HCT116 (cell line): ENCODE measurements around the gene FBXW2. TPM values are rescaled to one million over a fixed set of nuclear protein-coding genes. Genes with fewer than 3 reads are reported as not detected.

Experiments used
- ATAC-seq: fragments of 200-7000 bp; cut with Tn5 transposase; 2 replicates; pipeline ENCODE4 v1.9.1; 2020; ENCODE audit warnings: mild to moderate bottlenecking, moderate library complexity
- BruUV-seq: library from RNA; stranded (reverse); fragments of 400-500 nt; replicated peaks from 2 replicates; lab custom pipeline; 2021; lab: Mats Ljungman, UMichigan
- CTCF ChIA-PET: fragments of 300-600 bp; sonication (Branson Sonifier 250); formaldehyde crosslinking; loops from one replicate; lab custom pipeline; 2021; ENCODE audit warnings: antibody characterized with exemption; lab: Charles Lee
- POLR2A ChIA-PET: fragments of 300-600, 350-600 bp; sonication (Branson Sonifier 250); formaldehyde crosslinking; loops from one replicate; lab custom pipeline; 2021; ENCODE audit warnings: antibody characterized with exemption; lab: Charles Lee
- RAD21 ChIA-PET, 2 experiments: fragments of 300-600 bp; sonication (Branson Sonifier 250); formaldehyde crosslinking; loops; one replicate each; lab custom pipeline; 2023; ENCODE audit warnings: low total read pairs in 2 of 2; ENCODE audit not compliant: uncharacterized antibody in 2 of 2, unreplicated experiment in 2 of 2, low non-redundant PET in 1 of 2; lab: Charles Lee
- DNase-seq: peaks from one replicate; pipeline ENCODE4 v3.0.0-alpha.2; 2010; ENCODE audit warnings: low read depth, low spot score
- H2AFZ ChIP-seq: fragments of 200-600 bp; shearing (Covaris generic), sonication (generic); 2 replicates; pipeline ENCODE4 v1.6.1; 2017; ENCODE audit warnings: low read depth, mixed run types, mixed read lengths, antibody characterized with exemption, low read length; ENCODE audit not compliant: poor library complexity, severe bottlenecking
- H3K27ac ChIP-seq: 2 replicates; pipeline ENCODE4 v1.5.1; 2012; ENCODE audit warnings: low read depth, low read length
- H3K27me3 ChIP-seq: fragments of 200-600 bp; sonication (generic); 2 replicates; pipeline ENCODE4 v1.6.1; 2016; ENCODE audit warnings: mixed run types, low read length, mixed read lengths; ENCODE audit not compliant: insufficient read depth
- H3K36me3 ChIP-seq, 2 experiments: fragments of 200-500 bp in 1 of 2; fragments of 200-600 bp in 1 of 2; sonication (Bioruptor generic) in 1 of 2; sonication (generic) in 1 of 2; 2 replicates each; pipeline versions ENCODE4 v1.5.1 to v1.6.1; 2014 to 2016; ENCODE audit warnings: low read length in 2 of 2, inconsistent platforms in 1 of 2, mixed read lengths in 1 of 2, mixed run types in 1 of 2; ENCODE audit not compliant: insufficient read depth in 2 of 2, control insufficient read depth in 1 of 2
- H3K4me1 ChIP-seq, 2 experiments: fragments of 200-600 bp in 1 of 2; sonication (generic) in 1 of 2; 2 replicates each; pipeline versions ENCODE4 v1.5.1 to v1.6.1; 2012 to 2017; ENCODE audit warnings: low read length in 2 of 2, inconsistent platforms in 1 of 2, mild to moderate bottlenecking in 1 of 2, mixed read lengths in 1 of 2, mixed run types in 1 of 2, moderate library complexity in 1 of 2; ENCODE audit not compliant: insufficient read depth in 2 of 2, control insufficient read depth in 1 of 2
- H3K4me2 ChIP-seq: fragments of 200-600 bp; sonication (generic); 2 replicates; pipeline ENCODE4 v1.6.1; 2017; ENCODE audit warnings: mixed run types, low read length, mixed read lengths
- H3K4me3 ChIP-seq, 2 experiments: fragments of 200-600 bp in 1 of 2; sonication (generic) in 1 of 2; replicated peaks in 1 of 2; 2 replicates each; pipeline ENCODE4 v1.5.1; 2011 to 2016; ENCODE audit warnings: low read length in 2 of 2, control low read depth in 1 of 2, low read depth in 1 of 2, mild to moderate bottlenecking in 1 of 2, mixed read lengths in 1 of 2, mixed run types in 1 of 2
- H3K79me2 ChIP-seq: fragments of 200-600 bp; sonication (generic); 2 replicates; pipeline ENCODE4 v1.6.1; 2017; ENCODE audit warnings: mild to moderate bottlenecking, mixed run types, low read length, moderate library complexity, mixed read lengths; ENCODE audit not compliant: insufficient read depth
- H3K9ac ChIP-seq: fragments of 200-600 bp; sonication (generic); 2 replicates; pipeline ENCODE4 v1.6.1; 2016; ENCODE audit warnings: low read length, mixed read lengths
- H3K9me2 ChIP-seq: fragments of 200-600 bp; sonication (generic), shearing (Covaris generic); 2 replicates; pipeline ENCODE4 v1.6.1; 2017; ENCODE audit warnings: mixed run types, mild to moderate bottlenecking, moderate library complexity; ENCODE audit not compliant: insufficient read depth
- H3K9me3 ChIP-seq, 2 experiments: fragments of 200-500 bp in 1 of 2; fragments of 200-600 bp in 1 of 2; sonication (Bioruptor generic) in 1 of 2; sonication (generic) in 1 of 2; 2 replicates each; pipeline ENCODE4 v1.6.1; 2014 to 2017; ENCODE audit warnings: low read length in 2 of 2, mixed read lengths in 2 of 2, inconsistent platforms in 1 of 2, low read depth in 1 of 2, mild to moderate bottlenecking in 1 of 2, mixed run types in 1 of 2, moderate library complexity in 1 of 2; ENCODE audit not compliant: control insufficient read depth in 1 of 2, insufficient read depth in 1 of 2
- H4K20me1 ChIP-seq: fragments of 200-600 bp; sonication (generic), shearing (Covaris generic); 2 replicates; pipeline ENCODE4 v1.6.1; 2017; ENCODE audit warnings: mixed run types, mild to moderate bottlenecking, moderate library complexity; ENCODE audit not compliant: insufficient read depth
- ATF3 ChIP-seq: IDR thresholded peaks from 2 replicates; pipeline ENCODE4 v1.6.1; 2012
- CEBPB ChIP-seq: IDR thresholded peaks from 2 replicates; pipeline ENCODE4 v1.6.1; 2012; ENCODE audit warnings: low read depth
- CTCF ChIP-seq, 3 experiments: fragments of 200-600 bp in 1 of 3; sonication (generic) in 1 of 3; IDR thresholded peaks in 2 of 3; conservative IDR thresholded peaks in 1 of 3; 2 replicates each; pipeline ENCODE4 v1.5.1; 2012 to 2017; ENCODE audit warnings: low read depth in 2 of 3, low read length in 2 of 3, antibody characterized with exemption in 1 of 3, borderline replicate concordance in 1 of 3, control low read depth in 1 of 3, mild to moderate bottlenecking in 1 of 3, mixed read lengths in 1 of 3, mixed run types in 1 of 3, moderate library complexity in 1 of 3; ENCODE audit not compliant: insufficient read depth in 1 of 3
- EZH2phosphoT487 ChIP-seq: fragments of 200-600 bp; IDR thresholded peaks from 2 replicates; pipeline ENCODE4 v1.6.1; 2018; ENCODE audit warnings: antibody characterized with exemption, borderline replicate concordance
- FOSL1 ChIP-seq: IDR thresholded peaks from 2 replicates; pipeline ENCODE4 v1.6.1; 2012; ENCODE audit warnings: low read depth
- MAX ChIP-seq: IDR thresholded peaks from 2 replicates; pipeline ENCODE4 v1.6.1; 2012
- POLR2A ChIP-seq: IDR thresholded peaks from 2 replicates; pipeline ENCODE4 v1.7.0; 2011; ENCODE audit warnings: borderline replicate concordance; ENCODE audit not compliant: insufficient read depth, insufficient read length; ENCODE audit errors: extremely low read depth
- RAD21 ChIP-seq: IDR thresholded peaks from 2 replicates; pipeline ENCODE4 v1.6.1; 2012; ENCODE audit warnings: low read depth, mild to moderate bottlenecking
- SIN3A ChIP-seq: IDR thresholded peaks from 2 replicates; pipeline ENCODE4 v1.6.1; 2012; ENCODE audit warnings: low read depth
- SP1 ChIP-seq: IDR thresholded peaks from 2 replicates; pipeline ENCODE4 v1.6.1; 2012; ENCODE audit warnings: low read depth
- ZNF274 ChIP-seq: fragments of 200-500 bp; sonication (Bioruptor generic); IDR thresholded peaks from 2 replicates; pipeline ENCODE4 v1.6.1; 2014; ENCODE audit warnings: mild to moderate bottlenecking, low read depth, low read length, inconsistent platforms
- intact Hi-C: fragments of 100-400 bp; cut with micrococcal nuclease; formaldehyde crosslinking; loops from 2 replicates; pipeline ENCODE4 v1.10.0; 2022
- total RNA-seq: library from RNA; stranded (reverse); gene quantifications from one replicate; pipeline ENCODE4 v1.2.1, GENCODE V29; 2021; ENCODE audit not compliant: unreplicated experiment

The FBXW2 gene
- total RNA-seq, 1 experiment from 2014 or later, result 59.6 TPM

GRCh38 chr9:120735415-120736126, 57.6 kb downstream of the FBXW2 start:
- no peaks in the 10 kb centered on the region for H4K20me1 ChIP-seq
- H3K4me3 ChIP-seq, result no peak overlapping the region
- ATAC-seq, result no peak
- BruUV-seq, result no TSS peak
- H3K4me2 ChIP-seq, result no peak overlapping the region
- POLR2A ChIA-PET, result no interaction called here
- CTCF ChIA-PET, result interaction anchor here (1.0 to 1.4 kb wide), 2 partner anchors 116 to 324 kb away, joined by 3 read pairs; no protein-coding TSS in a partner anchor
- no peak overlapping the region for H3K9ac ChIP-seq
- H3K4me1 ChIP-seq, result 0 out of 4 replicates have a peak, but pooled peaks cover 2 to 3% of the 10 kb centered on the region in 2 experiments
- intact Hi-C loops, result no loop called here
- H3K27me3 ChIP-seq, result no peaks in the 10 kb centered on the region
- H3K27ac ChIP-seq, result no peak overlapping the region
- no peak for DNase-seq
- H3K9me2 ChIP-seq, result 0 out of 2 replicates have a peak, but pooled peaks cover 7% of the 10 kb centered on the region
- H3K36me3 ChIP-seq, result no peaks in the 10 kb centered on the region
- TF ChIP-seq SP1, result no peak
- H3K79me2 ChIP-seq, result no peaks in the 10 kb centered on the region
- no peak overlapping the region for H2AFZ ChIP-seq
- RAD21 ChIA-PET, result no interaction called here
- no peaks in the 10 kb centered on the region for H3K9me3 ChIP-seq

- ChIA-PET CTCF (interaction anchor here (1.4 kb wide), 1 partner anchor 325 kb away, joined by 3 read pairs; no protein-coding TSS in a partner anchor), POLR2A (no interaction called here), RAD21 (no interaction called here)
- H3K4me3 ChIP-seq, result no peak overlapping the region
- no peak for TF ChIP-seq EZH2phosphoT487
- TF ChIP-seq MAX, result no peak
- no peak for TF ChIP-seq ATF3
- TF ChIP-seq SIN3A, result no peak
- no peak for TF ChIP-seq ZNF274
- TF ChIP-seq RAD21, result no peak
- no peak for TF ChIP-seq CEBPB
- TF ChIP-seq FOSL1, result no peak
- TF ChIP-seq CTCF (IDR thresholded peaks at IDR 0.05 in 2 of 3, conservative IDR thresholded peaks at IDR 0.05 in 1 of 3; ENCODE audit: borderline replicate concordance in 1 of 3, insufficient read depth in 1 of 3, low read depth in 2 of 3, low read length in 2 of 3), result no peak
- TF ChIP-seq POLR2A, result no peak
- no peak overlapping the region for H2AFZ ChIP-seq
- H3K36me3 ChIP-seq, result no peaks in the 10 kb centered on the region
- H3K4me1 ChIP-seq, result 0 out of 4 replicates have a peak, but pooled peaks cover 2 to 4% of the 10 kb centered on the region in 2 experiments
- H3K9me3 ChIP-seq, result no peaks in the 10 kb centered on the region
- ATAC-seq (no peak), DNase-seq (no peak)
- H3K27me3 ChIP-seq, result no peaks in the 10 kb centered on the region
- BruUV-seq, result no TSS peak
- H3K27ac ChIP-seq, result no peak overlapping the region
- no peaks in the 10 kb centered on the region for H3K79me2 ChIP-seq
- H3K9ac ChIP-seq, result no peak overlapping the region
- H4K20me1 ChIP-seq, result no peaks in the 10 kb centered on the region
- intact Hi-C loops, result no loop called here
- 0 out of 2 replicates have a peak, but pooled peaks cover 7% of the 10 kb centered on the region for H3K9me2 ChIP-seq
- H3K4me2 ChIP-seq, result no peak overlapping the region
These were observed 58.4 kb downstream of the FBXW2 start for GRCh38 chr9:120734607-120735410.
